MM.1S (cell line): ENCODE measurements around the gene ASIC5.

Source experiments
- EZH2 ChIP-seq: fragments of 300-600 bp; sonication (generic); optimal IDR thresholded peaks from 2 replicates; pipeline ENCODE3; 2017; ENCODE audit warnings: low read depth, mild to moderate bottlenecking, antibody characterized with exemption, low read length, mixed read lengths
- EZH2phosphoT487 ChIP-seq: fragments of 300-600 bp; sonication (generic); IDR thresholded peaks from 2 replicates; pipeline ENCODE4 v1.6.1; 2018; ENCODE audit warnings: antibody characterized with exemption, low read length
- TF ChIP-seq, protein P1 (sequence below): fragments of 300-600 bp; sonication (generic); IDR thresholded peaks from 2 replicates; pipeline ENCODE4 v1.5.1; 2016; ENCODE audit warnings: antibody characterized with exemption, low read length, mixed read lengths

DNA sequence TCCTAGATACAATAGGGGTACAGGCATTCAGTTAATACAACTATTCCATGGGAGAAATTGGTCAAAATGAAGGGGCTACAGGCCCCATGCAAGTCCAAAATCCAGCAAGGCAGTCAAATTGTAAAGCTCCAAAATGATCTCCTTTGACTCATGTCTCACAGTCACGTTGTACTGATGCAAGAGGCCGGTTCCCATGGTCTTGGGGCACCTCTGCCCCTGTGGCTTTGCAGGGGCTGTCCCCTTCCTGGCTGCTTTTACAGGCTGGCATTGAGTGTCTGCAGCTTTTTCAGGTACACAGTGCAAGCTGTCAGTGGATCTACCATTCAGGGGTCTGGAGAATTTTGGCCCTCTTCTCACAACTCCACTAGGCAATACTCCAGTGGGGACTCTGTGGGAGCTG, 12.5 kb upstream of the ASIC5 start:
- TF ChIP-seq EZH2phosphoT487 = no peak
- TF ChIP-seq, protein P1, sequence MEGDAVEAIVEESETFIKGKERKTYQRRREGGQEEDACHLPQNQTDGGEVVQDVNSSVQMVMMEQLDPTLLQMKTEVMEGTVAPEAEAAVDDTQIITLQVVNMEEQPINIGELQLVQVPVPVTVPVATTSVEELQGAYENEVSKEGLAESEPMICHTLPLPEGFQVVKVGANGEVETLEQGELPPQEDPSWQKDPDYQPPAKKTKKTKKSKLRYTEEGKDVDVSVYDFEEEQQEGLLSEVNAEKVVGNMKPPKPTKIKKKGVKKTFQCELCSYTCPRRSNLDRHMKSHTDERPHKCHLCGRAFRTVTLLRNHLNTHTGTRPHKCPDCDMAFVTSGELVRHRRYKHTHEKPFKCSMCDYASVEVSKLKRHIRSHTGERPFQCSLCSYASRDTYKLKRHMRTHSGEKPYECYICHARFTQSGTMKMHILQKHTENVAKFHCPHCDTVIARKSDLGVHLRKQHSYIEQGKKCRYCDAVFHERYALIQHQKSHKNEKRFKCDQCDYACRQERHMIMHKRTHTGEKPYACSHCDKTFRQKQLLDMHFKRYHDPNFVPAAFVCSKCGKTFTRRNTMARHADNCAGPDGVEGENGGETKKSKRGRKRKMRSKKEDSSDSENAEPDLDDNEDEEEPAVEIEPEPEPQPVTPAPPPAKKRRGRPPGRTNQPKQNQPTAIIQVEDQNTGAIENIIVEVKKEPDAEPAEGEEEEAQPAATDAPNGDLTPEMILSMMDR = no peak
- TF ChIP-seq EZH2 = no peak
